Hypothalamus (tissue), 51 donors: Measurements from ENCODE around the gene ZBTB42.

Experiments used
- DNase-seq, 51 donors: peaks; one replicate each; lab custom pipeline; 2025; lab: John Stamatoyannopoulos, UW

The ZBTB42 gene

GRCh38 chr14:104781271-104782077 is 19.4 kb upstream of the ZBTB42 start:
- DNase-seq: no peak

GRCh38 chr14:104782086-104782807 is 18.7 kb upstream of the ZBTB42 start:
- no peak for DNase-seq

- DNase-seq: no peak
These were observed 18.1 kb upstream of the ZBTB42 start for GRCh38 chr14:104782808-104783139.

- DNase-seq: no peak
These were observed 17.2 kb upstream of the ZBTB42 start for GRCh38 chr14:104783484-104784217.

DNA sequence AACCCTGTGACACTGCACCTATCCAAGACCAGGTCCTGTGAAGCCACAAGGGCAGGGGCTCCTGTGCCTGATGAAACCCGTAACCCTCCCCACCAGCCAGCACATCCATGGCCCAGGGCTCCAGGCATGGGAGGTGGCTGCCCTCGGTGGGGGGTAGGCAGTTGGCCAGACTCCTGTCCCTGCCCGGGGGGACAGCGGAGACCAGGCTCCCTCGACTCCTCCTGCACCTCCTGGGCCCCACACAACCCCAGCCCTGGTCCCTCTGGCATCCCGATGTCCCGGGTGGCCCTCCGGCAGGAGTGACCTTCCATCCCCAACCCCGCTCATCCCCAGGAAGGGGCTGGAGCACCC is 16.7 kb upstream of the ZBTB42 start:
- no peak for DNase-seq

- DNase-seq: peak in 15 of 51 donors; percentile 14 to 63 (median 32)
These were observed 15.8 kb upstream of the ZBTB42 start for GRCh38 chr14:104784846-104785707.

DNA sequence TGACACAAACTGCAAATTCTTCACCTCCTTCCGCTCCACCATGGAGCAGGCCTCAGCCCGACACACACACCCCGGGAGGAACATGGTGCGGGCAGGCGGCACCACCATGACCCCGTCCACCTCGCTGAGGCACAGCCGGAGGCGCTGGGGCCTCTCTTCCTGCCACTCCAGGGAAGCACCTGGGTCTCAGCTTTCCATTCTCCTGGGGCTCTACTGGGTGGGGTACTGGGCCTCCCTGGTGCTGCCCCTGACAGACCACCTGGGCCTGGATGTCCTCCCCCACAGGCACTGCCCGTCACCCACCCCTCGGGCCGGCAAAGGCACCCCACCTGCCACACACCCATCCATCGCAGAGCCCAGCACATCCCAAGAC is 15.2 kb upstream of the ZBTB42 start:
- no peak for DNase-seq

DNA sequence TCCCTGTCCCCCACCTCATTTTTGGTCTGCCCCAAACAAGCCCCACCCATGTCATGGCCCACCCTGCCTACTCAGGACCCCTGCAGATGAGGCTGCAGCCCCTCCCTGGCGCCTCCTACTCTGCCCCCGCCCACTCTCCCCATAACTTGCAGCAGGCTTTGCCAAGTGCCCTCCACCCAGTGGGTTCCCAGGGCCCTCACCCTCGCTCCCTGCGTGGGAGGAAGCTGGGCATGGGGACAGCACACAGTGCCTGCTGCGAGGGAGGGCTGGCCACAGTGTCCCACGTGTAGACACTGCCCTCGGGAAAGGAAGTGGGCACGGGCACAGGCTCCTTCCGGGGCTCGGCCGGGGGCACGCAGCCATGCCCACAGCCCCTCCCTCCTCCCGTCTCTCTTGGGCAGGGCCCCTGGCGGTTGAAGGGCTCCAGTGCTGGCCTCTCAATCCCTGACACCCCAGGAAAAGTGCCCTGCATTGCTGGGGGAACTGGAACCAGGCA is 14.8 kb upstream of the ZBTB42 start:
- DNase-seq: peak in 1 of 51 donors; percentile 22

DNA sequence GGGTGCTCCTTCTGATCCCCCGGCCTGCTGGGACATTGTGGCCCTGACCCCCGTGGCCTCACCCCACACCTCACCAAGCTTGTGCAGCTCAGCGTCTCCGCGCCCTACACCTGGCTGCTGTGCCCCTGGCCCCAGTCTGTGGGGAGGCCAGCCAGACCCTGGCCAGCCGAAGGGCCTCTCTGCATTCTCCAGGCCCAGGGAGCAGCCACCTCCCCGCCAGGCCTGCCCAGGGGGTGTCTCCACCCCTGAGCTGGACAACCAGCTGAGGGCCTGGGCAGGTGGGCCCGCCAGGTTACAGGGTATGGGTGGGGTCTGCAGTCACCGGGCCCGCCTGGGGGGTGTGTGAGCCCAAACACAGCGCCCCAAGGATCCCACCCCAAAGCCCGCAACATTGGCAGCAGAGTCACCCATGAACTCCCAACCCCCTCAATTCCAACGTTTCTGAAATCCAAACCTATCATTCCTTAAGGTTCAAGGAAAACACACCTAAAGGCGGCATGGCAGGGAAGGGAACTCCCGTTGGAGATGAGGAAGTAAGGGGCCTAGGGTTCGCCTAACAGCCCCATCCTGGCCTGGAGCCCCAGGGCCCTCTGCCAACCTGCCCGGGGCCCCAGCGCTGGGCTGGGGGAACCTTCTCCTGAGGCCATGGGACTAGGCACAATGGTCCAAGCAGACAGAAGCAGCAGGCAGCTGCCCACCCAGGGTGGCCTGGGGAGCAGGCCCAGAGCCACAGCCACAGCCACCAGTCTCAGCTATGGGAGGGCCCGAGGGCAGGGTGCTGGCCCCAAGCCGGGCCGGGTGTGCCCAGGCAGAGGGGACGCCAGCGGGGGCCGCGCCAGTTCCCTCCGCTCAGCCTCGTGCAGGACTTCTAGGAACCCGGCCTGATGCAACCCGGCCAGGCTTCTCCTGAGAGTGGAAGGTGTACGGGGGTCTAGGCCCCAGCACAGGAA is 13.9 kb upstream of the ZBTB42 start:
- peak in 6 of 51 donors; percentile 18 to 42 (median 34) for DNase-seq

DNA sequence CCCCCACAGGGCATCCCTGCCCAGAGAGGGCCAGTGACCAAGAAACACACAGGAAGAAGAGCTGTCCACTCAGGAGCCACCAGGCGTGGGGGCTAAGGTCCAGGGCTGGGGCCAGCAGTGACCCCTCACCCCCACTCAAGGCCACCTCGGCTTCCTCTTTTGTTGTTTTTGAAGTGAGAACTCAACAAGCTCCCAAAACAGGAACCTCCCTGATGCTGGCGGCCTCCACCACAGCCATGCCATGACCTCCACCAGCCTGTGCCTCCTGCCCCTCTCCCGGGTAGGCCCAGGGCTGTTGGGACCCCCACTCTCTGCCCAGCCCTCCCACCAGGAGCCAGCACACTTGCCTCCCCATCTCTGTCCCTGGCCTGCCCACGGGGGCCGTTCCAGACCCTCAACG is 13.2 kb upstream of the ZBTB42 start:
- no peak for DNase-seq

- no peak for DNase-seq
These were observed 12.6 kb upstream of the ZBTB42 start for GRCh38 chr14:104788161-104788818.

DNA sequence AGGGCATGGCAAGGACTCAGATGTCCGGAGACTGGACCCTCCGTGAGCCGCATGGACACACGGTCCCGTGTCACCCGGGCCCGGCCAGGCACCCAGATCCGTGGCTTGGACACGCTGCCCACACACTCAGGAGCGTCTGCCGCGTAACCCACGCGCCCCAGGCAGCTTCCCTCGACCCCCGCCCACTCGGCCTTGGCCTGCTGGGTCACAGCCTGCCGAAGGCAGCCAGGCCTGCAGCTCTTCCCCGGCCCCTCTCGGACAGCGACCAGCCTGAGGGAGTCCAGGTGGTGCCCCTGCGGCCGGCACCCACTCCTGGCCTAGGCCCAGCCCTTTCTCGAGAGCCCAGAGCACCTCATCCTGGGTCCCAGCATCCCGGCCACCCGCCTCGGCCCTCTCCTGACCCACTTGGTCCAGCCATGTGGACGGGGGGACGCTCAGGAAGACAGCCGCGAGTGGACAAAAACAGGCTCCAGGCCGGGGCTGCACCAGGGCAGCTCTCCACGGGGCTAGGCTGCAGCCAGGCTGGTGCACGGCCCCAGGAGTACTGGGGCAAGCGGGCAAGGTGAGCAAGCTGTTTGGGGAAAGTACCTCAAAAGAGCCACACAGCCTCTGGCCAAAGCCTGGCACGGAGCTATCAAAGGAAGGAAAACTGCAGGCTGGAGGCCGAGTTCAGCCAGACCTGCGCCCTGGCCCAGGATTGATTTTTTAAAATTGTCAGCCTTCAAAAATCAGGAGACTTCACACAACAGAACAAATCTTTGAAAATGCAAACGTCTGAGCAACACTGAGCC is 11.8 kb upstream of the ZBTB42 start:
- no peak for DNase-seq

DNA sequence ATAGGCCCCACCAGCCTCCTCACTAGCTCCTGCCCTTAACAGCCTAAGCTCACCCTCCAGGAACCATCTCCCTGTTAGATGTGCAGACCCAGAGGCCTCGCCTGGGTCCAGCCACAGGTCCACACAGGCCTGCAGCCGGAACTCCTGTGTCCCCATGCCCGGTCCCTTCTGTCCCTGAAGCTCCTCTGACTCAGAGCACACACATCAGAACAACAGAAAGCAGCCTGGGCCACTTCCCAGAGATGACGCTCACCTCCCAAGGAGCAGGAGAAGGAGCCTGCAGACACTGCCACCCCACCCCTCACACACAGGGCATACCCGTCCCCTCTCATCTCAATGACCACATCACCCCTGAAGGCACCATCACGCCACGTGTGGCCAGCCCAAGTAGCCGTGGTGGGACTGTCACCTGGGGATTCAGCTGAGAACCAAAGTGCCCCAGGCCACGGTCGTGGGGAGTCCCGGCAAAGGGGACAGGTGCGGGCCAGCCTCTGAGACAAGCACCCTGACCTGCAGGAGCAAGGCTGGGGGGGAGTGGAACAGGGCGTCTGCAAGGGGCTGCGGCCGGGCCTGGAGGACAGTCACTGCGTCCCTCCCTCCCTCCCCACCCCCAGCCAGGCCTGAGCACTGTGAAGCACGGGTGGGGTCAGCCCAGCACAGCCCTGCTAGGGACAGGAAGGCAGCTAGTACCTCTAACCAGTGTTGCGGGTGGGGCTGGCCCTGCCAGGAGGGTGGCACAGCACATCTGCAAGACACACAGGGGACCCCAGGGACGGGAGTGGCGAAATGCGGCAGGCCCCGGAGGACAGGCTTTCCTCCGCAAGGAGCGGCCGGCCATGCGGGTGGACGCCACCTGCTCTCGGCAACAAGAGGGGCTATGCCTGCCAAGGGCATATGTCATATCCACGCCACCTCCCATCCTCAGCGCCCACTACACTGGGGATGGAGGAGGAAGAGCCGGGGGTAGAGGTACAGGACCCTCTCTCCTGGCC is 10.9 kb upstream of the ZBTB42 start:
- DNase-seq: no peak

DNA sequence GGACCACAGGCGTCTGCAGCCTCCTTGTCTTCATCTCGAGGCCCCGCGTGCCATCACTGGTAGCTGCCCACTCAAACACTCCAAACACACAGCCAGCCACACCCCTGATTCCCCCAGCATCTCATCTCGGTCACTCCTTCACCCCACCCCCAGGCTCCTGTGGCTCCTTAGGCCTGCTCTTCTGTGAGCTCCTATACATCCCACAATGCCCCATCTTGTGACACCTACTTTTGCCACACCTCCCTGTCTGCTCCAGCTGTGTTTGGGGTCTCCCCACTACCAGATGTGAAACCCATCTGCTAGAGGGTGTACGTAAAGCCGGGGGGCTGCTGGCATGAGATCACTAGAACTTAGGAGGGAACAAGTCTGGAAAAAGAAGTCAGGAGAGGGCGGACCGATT is 9.5 kb upstream of the ZBTB42 start:
- no peak for DNase-seq

DNA sequence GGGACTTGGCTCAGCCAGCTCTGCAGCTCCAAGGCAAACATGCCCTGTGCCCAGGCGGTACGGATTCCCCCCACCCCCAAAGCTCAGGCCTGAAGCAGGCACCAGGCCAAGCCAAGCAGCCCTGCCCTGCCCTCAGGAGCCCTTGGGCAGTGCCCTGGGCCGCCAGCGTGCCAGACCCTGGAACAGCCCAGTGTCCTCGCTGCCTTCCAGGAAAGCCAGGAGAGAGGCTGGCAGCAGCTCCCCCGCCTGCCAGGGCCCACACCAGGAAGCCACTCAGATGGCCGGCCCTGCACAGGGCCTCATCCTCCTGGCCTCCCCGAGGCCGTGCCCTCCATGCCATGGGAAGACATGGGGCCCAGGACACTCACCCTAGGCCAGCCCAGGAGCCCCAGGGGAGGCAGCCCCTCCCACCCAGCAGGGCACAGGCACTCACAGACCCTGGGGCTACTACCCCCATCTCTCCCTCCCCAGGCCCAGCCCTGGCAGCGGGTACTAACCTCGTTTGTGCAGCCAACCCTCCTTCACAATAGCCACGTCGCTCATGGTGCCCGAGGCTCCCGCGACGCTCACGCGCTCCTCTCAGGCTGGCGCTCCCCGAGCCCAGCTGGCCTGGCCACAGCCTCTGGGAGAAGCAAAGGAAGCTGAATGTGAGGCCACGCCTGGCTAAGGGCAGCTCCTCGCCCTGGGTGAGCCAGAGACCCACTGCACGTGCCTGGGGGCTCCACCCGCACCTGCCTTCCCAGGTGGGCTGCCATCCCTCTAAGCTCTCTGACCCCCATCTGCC is 8.6 kb upstream of the ZBTB42 start:
- no peak for DNase-seq
